PFSK-1 (cell line): Measurements from ENCODE around the gene KIAA1755.

Experiments
- FOXP2 ChIP-seq: optimal IDR thresholded peaks from 2 replicates; pipeline ENCODE3; 2011; ENCODE audit warnings: borderline replicate concordance, control low read depth, inconsistent platforms; ENCODE audit not compliant: insufficient read depth; ENCODE audit errors: extremely low read length, extremely low read depth
- POLR2AphosphoS5 ChIP-seq: IDR thresholded peaks from 2 replicates; pipeline ENCODE4 v1.6.1; 2012; ENCODE audit warnings: low read depth, mild to moderate bottlenecking, control low read depth, low read length, moderate library complexity
- SIN3A ChIP-seq: IDR thresholded peaks from 2 replicates; pipeline ENCODE4 v1.6.1; 2012; ENCODE audit warnings: mild to moderate bottlenecking, low read length, moderate library complexity, borderline replicate concordance; ENCODE audit not compliant: insufficient read depth
- TAF1 ChIP-seq: IDR thresholded peaks from 2 replicates; pipeline ENCODE4 v1.6.1; 2012; ENCODE audit warnings: low read length, control low read depth, borderline replicate concordance; ENCODE audit not compliant: insufficient read depth
- TF ChIP-seq, protein P1 (sequence below), 2 experiments: IDR thresholded peaks; 2 replicates each; pipeline versions ENCODE4 v1.6.1 to v1.8.0; 2011 to 2012; ENCODE audit warnings: low read depth in 2 of 2, low read length in 2 of 2, control low read depth in 1 of 2, inconsistent platforms in 1 of 2, mild to moderate bottlenecking in 1 of 2, moderate library complexity in 1 of 2; ENCODE audit not compliant: insufficient read depth in 1 of 2

The KIAA1755 gene

GRCh38 chr20:38196592-38196991, 63.9 kb downstream of the KIAA1755 start:
- TF ChIP-seq, protein P1, sequence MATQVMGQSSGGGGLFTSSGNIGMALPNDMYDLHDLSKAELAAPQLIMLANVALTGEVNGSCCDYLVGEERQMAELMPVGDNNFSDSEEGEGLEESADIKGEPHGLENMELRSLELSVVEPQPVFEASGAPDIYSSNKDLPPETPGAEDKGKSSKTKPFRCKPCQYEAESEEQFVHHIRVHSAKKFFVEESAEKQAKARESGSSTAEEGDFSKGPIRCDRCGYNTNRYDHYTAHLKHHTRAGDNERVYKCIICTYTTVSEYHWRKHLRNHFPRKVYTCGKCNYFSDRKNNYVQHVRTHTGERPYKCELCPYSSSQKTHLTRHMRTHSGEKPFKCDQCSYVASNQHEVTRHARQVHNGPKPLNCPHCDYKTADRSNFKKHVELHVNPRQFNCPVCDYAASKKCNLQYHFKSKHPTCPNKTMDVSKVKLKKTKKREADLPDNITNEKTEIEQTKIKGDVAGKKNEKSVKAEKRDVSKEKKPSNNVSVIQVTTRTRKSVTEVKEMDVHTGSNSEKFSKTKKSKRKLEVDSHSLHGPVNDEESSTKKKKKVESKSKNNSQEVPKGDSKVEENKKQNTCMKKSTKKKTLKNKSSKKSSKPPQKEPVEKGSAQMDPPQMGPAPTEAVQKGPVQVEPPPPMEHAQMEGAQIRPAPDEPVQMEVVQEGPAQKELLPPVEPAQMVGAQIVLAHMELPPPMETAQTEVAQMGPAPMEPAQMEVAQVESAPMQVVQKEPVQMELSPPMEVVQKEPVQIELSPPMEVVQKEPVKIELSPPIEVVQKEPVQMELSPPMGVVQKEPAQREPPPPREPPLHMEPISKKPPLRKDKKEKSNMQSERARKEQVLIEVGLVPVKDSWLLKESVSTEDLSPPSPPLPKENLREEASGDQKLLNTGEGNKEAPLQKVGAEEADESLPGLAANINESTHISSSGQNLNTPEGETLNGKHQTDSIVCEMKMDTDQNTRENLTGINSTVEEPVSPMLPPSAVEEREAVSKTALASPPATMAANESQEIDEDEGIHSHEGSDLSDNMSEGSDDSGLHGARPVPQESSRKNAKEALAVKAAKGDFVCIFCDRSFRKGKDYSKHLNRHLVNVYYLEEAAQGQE (IDR thresholded peaks at IDR 0.05; ENCODE audit: insufficient read depth in 1 of 2, low read depth in 2 of 2, low read length in 2 of 2), result no peak
- TF ChIP-seq SIN3A (no peak), TAF1 (no peak), FOXP2 (peak; percentile 43), POLR2AphosphoS5 (no peak)

DNA sequence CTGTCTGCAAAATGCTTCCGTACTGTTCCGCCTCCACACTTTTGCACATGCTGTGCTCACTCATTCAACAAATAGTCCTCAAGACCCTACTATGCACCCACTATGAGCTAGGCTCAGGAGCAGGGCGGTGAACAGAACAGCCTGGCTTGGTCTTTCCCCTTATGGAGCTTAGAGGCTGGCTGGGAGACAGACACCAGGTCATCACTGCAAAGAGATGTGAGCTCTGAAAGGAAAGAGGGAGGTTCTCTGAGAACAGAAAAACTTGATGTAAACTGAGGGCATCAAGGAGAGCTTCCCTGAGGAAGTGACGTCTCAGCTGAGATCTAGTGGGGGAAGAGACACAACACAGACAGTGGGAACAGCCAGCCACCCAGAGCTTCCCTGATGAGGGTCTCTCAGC, 64.5 kb downstream of the KIAA1755 start:
- TF ChIP-seq SIN3A, result no peak
- no peak for TF ChIP-seq TAF1
- TF ChIP-seq POLR2AphosphoS5, result no peak
- TF ChIP-seq FOXP2, result no peak
- TF ChIP-seq, protein P1 (IDR thresholded peaks at IDR 0.05; ENCODE audit: insufficient read depth in 1 of 2, low read depth in 2 of 2, low read length in 2 of 2), result no peak

GRCh38 chr20:38195521-38195920, 65.0 kb downstream of the KIAA1755 start:
- TF ChIP-seq POLR2AphosphoS5, result no peak

GRCh38 chr20:38194971-38195504, 65.5 kb downstream of the KIAA1755 start:
- TF ChIP-seq FOXP2 (no peak), TAF1 (no peak), SIN3A (no peak), POLR2AphosphoS5 (no peak)
- TF ChIP-seq, protein P1 (IDR thresholded peaks at IDR 0.05; ENCODE audit: insufficient read depth in 1 of 2, low read depth in 2 of 2, low read length in 2 of 2), result no peak

- TF ChIP-seq FOXP2 (no peak), POLR2AphosphoS5 (no peak), TAF1 (no peak)
- TF ChIP-seq, protein P1 (IDR thresholded peaks at IDR 0.05; ENCODE audit: insufficient read depth in 1 of 2, low read depth in 2 of 2, low read length in 2 of 2), result no peak
Measured at GRCh38 chr20:38193586-38194105, 66.9 kb downstream of the KIAA1755 start.
